PC-9 (cell line): ENCODE results near the gene FBXL13. TPM values are rescaled to one million over a fixed set of nuclear protein-coding genes. Genes with fewer than 3 reads are reported as not detected.
A peak's percentile ranks its signal among the peaks of the same experiment; 100 is the strongest.

ENCODE experiments used
- BruUV-seq: library from RNA; stranded (reverse); fragments of 400-500 nt; replicated peaks from 2 replicates; lab custom pipeline; 2021; lab: Mats Ljungman, UMichigan
- CTCF ChIA-PET: fragments of 300-600 bp; sonication (Branson Sonifier 250); formaldehyde crosslinking; loops from one replicate; lab custom pipeline; 2022; ENCODE audit warnings: antibody characterized with exemption; lab: Charles Lee
- POLR2A ChIA-PET: fragments of 300-600 bp; sonication (Branson Sonifier 250); formaldehyde crosslinking; loops from one replicate; lab custom pipeline; 2022; ENCODE audit warnings: antibody characterized with exemption; ENCODE audit not compliant: unreplicated experiment; lab: Charles Lee
- DNase-seq, 2 experiments: peaks; one replicate each; pipeline versions ENCODE4 v3.0.0 to v3.0.0-alpha.2; 2015 to 2022; ENCODE audit warnings: mixed read lengths in 1 of 2
- H2AFZ ChIP-seq: fragments of 200-600 bp; sonication (generic); 2 replicates; pipeline ENCODE4 v1.8.1; 2017; ENCODE audit warnings: antibody characterized with exemption
- H3F3A ChIP-seq: fragments of 200-600 bp; sonication (generic); 2 replicates; pipeline ENCODE4 v1.8.1; 2017; ENCODE audit warnings: antibody characterized with exemption, mild to moderate bottlenecking, low read depth; ENCODE audit not compliant: insufficient read depth
- H3K27ac ChIP-seq: fragments of 200-600 bp; sonication (generic); 2 replicates; pipeline ENCODE4 v1.6.1; 2016; ENCODE audit warnings: mixed run types
- H3K27me3 ChIP-seq: fragments of 200-600 bp; sonication (generic); 2 replicates; pipeline ENCODE4 v1.6.1; 2016; ENCODE audit warnings: low read depth, mixed run types; ENCODE audit not compliant: insufficient read depth
- H3K36me3 ChIP-seq: fragments of 200-600 bp; sonication (generic); 2 replicates; pipeline ENCODE4 v1.6.1; 2016; ENCODE audit warnings: low read depth, mixed run types
- H3K4me1 ChIP-seq: fragments of 200-600 bp; sonication (generic); replicated peaks from 2 replicates; pipeline ENCODE4 v1.6.1; 2016; ENCODE audit warnings: mixed run types; ENCODE audit not compliant: insufficient read depth
- H3K4me2 ChIP-seq: fragments of 200-600 bp; sonication (generic); 2 replicates; pipeline ENCODE4 v1.6.1; 2017; ENCODE audit warnings: mixed run types
- H3K4me3 ChIP-seq: fragments of 200-600 bp; sonication (generic); 2 replicates; pipeline ENCODE4 v1.6.1; 2016; ENCODE audit warnings: mixed run types
- H3K79me2 ChIP-seq: fragments of 200-600 bp; sonication (generic); 2 replicates; pipeline ENCODE4 v1.6.1; 2017; ENCODE audit warnings: low read depth, mixed run types
- H3K9me2 ChIP-seq: fragments of 200-600 bp; sonication (generic); 2 replicates; pipeline ENCODE4 v1.8.1; 2017; ENCODE audit warnings: mild to moderate bottlenecking; ENCODE audit not compliant: insufficient read depth
- H3K9me3 ChIP-seq: fragments of 200-600 bp; sonication (generic); 2 replicates; pipeline ENCODE4 v1.8.1; 2016; ENCODE audit warnings: low read depth; ENCODE audit not compliant: insufficient read depth
- H4K20me1 ChIP-seq: fragments of 200-600 bp; sonication (generic); 2 replicates; pipeline ENCODE4 v1.8.1; 2017; ENCODE audit not compliant: insufficient read depth
- EZH2 ChIP-seq: fragments of 200-600 bp; sonication (generic); IDR thresholded peaks from 2 replicates; pipeline ENCODE4 v1.8.0; 2017; ENCODE audit warnings: antibody characterized with exemption, low read depth
- intact Hi-C: fragments of 100-400 bp; cut with micrococcal nuclease; formaldehyde crosslinking; loops from one replicate; pipeline ENCODE4 v1.10.0; 2022; ENCODE audit not compliant: unreplicated experiment
- total RNA-seq: library from RNA; stranded (reverse); gene quantifications from 2 replicates; pipeline ENCODE4 v1.2.3, GENCODE V29; 2021
- TF ChIP-seq, protein P1 (sequence below): fragments of 200-600 bp; sonication (generic); conservative IDR thresholded peaks from 2 replicates; pipeline ENCODE4 v1.6.1; 2017; ENCODE audit warnings: mixed run types, antibody characterized with exemption, mild to moderate bottlenecking, moderate library complexity

The FBXL13 gene
- total RNA-seq, 1 experiment from 2014 or later = 19.4 TPM

DNA sequence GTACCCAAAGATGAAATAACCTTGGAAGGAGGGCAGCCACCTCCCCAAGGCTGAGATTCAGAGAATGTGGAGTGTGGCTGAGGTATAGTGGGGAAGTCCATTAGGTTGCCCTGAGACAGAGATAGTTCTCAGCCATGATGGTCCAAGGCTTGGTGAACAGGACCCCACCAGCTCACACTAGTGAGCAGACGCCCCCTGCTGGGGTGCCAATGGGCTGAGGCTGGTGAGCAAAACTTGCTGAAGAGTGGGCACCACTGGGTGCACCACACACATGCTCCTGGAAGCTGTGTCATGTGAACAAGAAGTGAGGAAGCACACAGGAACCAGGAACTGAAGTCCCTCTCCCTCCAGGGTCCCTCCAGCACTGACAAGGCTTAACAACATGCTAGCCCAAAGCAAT, 8.9 kb downstream of the FBXL13 start:
- intact Hi-C loops = no loop called here
- no TSS peak for BruUV-seq
- Histone ChIP-seq H3K4me1 (no peaks in the 10 kb centered on the region), H4K20me1 (no peaks in the 10 kb centered on the region), H3K4me3 (no peak overlapping the region), H3K79me2 (no peaks in the 10 kb centered on the region), H3K4me2 (no peak overlapping the region), H2AFZ (no peak overlapping the region), H3K27me3 (no peaks in the 10 kb centered on the region), H3K36me3 (no peaks in the 10 kb centered on the region), H3F3A (no peaks in the 10 kb centered on the region), H3K9me3 (no peaks in the 10 kb centered on the region), H3K27ac (no peak overlapping the region), H3K9me2 (no peaks in the 10 kb centered on the region)
- peak in 1 of 2 experiments; percentile 23 for DNase-seq
- ChIA-PET POLR2A (no interaction called here), CTCF (interaction anchor here (0.7 kb wide), 1 partner anchor 370 kb away, joined by 3 read pairs; no protein-coding TSS in a partner anchor)
- TF ChIP-seq EZH2 = no peak
- TF ChIP-seq, protein P1, sequence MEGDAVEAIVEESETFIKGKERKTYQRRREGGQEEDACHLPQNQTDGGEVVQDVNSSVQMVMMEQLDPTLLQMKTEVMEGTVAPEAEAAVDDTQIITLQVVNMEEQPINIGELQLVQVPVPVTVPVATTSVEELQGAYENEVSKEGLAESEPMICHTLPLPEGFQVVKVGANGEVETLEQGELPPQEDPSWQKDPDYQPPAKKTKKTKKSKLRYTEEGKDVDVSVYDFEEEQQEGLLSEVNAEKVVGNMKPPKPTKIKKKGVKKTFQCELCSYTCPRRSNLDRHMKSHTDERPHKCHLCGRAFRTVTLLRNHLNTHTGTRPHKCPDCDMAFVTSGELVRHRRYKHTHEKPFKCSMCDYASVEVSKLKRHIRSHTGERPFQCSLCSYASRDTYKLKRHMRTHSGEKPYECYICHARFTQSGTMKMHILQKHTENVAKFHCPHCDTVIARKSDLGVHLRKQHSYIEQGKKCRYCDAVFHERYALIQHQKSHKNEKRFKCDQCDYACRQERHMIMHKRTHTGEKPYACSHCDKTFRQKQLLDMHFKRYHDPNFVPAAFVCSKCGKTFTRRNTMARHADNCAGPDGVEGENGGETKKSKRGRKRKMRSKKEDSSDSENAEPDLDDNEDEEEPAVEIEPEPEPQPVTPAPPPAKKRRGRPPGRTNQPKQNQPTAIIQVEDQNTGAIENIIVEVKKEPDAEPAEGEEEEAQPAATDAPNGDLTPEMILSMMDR = peak; percentile 53

DNA sequence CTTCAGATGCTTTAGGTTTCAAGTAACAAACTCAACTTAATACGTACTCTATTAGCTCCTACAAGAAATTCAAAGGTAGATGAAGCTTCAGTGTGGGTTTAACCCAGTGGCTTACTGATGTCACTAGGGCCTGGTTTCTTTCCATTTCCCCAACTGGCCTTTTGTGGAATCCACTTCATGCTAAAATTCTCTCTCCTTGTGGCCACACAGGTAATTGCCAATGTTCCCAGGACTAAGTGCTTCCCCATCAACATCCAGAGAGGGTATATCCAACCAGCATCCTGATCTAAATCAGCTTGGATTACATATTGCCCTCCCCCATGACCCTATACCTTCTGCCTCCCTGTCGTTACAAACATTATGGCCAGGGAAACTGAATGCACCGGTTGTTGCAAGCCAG, 10.7 kb downstream of the FBXL13 start:
- H3K79me2 ChIP-seq = no peaks in the 10 kb centered on the region
- no peaks in the 10 kb centered on the region for H3K27me3 ChIP-seq
- H3K9me2 ChIP-seq = no peaks in the 10 kb centered on the region
- no peak overlapping the region for H3K4me2 ChIP-seq
- H3F3A ChIP-seq = no peaks in the 10 kb centered on the region
- TF ChIP-seq, protein P1 = no peak
- no peak for TF ChIP-seq EZH2
- no peak for DNase-seq
- ChIA-PET CTCF (no interaction called here), POLR2A (no interaction called here)
- H3K4me1 ChIP-seq = no peaks in the 10 kb centered on the region
- H3K4me3 ChIP-seq = no peak overlapping the region
- intact Hi-C loops = loop anchor here (5.0 kb wide), 1 partner anchor 302 kb away; no protein-coding TSS in a partner anchor
- H4K20me1 ChIP-seq = no peaks in the 10 kb centered on the region
- BruUV-seq = no TSS peak
- no peak overlapping the region for H3K27ac ChIP-seq
- no peaks in the 10 kb centered on the region for H3K9me3 ChIP-seq
- no peak overlapping the region for H2AFZ ChIP-seq
- H3K36me3 ChIP-seq = no peaks in the 10 kb centered on the region

DNA sequence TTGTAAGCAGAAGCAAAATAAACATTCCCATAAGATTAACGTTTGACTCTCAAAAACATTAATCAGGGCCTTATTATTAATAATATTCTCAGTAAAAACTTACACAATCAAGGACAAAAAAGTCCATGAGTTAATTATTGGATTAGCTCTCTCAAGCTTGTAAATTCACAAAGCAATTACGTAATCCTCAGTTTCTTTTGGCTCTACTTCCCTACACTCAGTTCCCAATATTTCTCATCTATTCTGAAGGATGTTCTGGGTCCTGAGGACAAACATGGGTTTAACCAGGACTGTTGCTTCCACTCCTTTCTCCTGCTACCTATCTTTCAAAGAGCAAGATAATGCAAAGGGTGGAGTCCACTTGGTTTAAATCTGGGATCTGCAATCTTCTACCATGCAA, 15.1 kb downstream of the FBXL13 start:
- no peak overlapping the region for H3K27ac ChIP-seq
- H3F3A ChIP-seq = no peaks in the 10 kb centered on the region
- no peaks in the 10 kb centered on the region for H3K79me2 ChIP-seq
- no peaks in the 10 kb centered on the region for H3K9me2 ChIP-seq
- no TSS peak for BruUV-seq
- TF ChIP-seq EZH2 = no peak
- TF ChIP-seq, protein P1 = no peak
- ChIA-PET CTCF (no interaction called here), POLR2A (no interaction called here)
- H3K4me1 ChIP-seq = no peaks in the 10 kb centered on the region
- no peaks in the 10 kb centered on the region for H3K27me3 ChIP-seq
- H4K20me1 ChIP-seq = no peaks in the 10 kb centered on the region
- no peaks in the 10 kb centered on the region for H3K36me3 ChIP-seq
- intact Hi-C loops = no loop called here
- H3K4me2 ChIP-seq = no peak overlapping the region
- no peak overlapping the region for H2AFZ ChIP-seq
- no peak for DNase-seq
- no peaks in the 10 kb centered on the region for H3K9me3 ChIP-seq
- H3K4me3 ChIP-seq = no peak overlapping the region
